ENCODE results near the gene PTPRN.

- TF ChIP-seq CTCF (IDR thresholded peaks at IDR 0.05; ENCODE audit: control extremely low read depth in 1 of 3, insufficient read depth in 1 of 3, low read depth in 1 of 3, low read length in 3 of 3) (no peak), TBP (IDR thresholded peaks at IDR 0.05; ENCODE audit: low read depth, low read length) (no peak), GTF2F1 (IDR thresholded peaks at IDR 0.05; ENCODE audit: borderline replicate concordance, low read depth, low read length) (no peak), RBBP5 (IDR thresholded peaks at IDR 0.05; ENCODE audit: borderline replicate concordance, low read depth, low read length) (no peak), SRF (IDR thresholded peaks at IDR 0.05; ENCODE audit: low read depth, low read length) (no peak), POLR2A (IDR thresholded peaks at IDR 0.05; ENCODE audit: control extremely low read depth in 1 of 2, low read depth in 2 of 2, low read length in 2 of 2) (no peak), ASH2L (IDR thresholded peaks at IDR 0.05; ENCODE audit: low read length) (no peak), CEBPB (IDR thresholded peaks at IDR 0.05; ENCODE audit: low read depth, low read length) (no peak), MAX (IDR thresholded peaks at IDR 0.05) (no peak)
Observed at GRCh38 chr2:219266232-219266631, 43.0 kb downstream of the PTPRN start.
